MCF 10A (cell line): ENCODE measurements around the gene HTT. TPM values are rescaled to one million over a fixed set of nuclear protein-coding genes. Genes with fewer than 3 reads are reported as not detected.

Source experiments
- BruUV-seq: library from RNA; stranded (reverse); fragments of 400-500 nt; replicated peaks from 2 replicates; lab custom pipeline; 2021; lab: Mats Ljungman, UMichigan
- CTCF ChIA-PET: fragments of 300-600 bp; sonication (Branson Sonifier 250); formaldehyde crosslinking; extraction: SDS; loops from one replicate; lab custom pipeline; 2021; ENCODE audit warnings: antibody characterized with exemption, inconsistent platforms; lab: Yijun Ruan, JAX
- POLR2A ChIA-PET: fragments of 300-600, 350-650 bp; sonication (Branson Sonifier 250); formaldehyde crosslinking; extraction: SDS; loops from one replicate; lab custom pipeline; 2020; ENCODE audit warnings: antibody characterized with exemption, inconsistent platforms; lab: Yijun Ruan, JAX
- DNase-seq: peaks from one replicate; pipeline ENCODE4 v3.0.0-alpha.2; 2018; ENCODE audit not compliant: unreplicated experiment
- H3K27ac Mint-ChIP-seq: one replicate; pipeline ENCODE4 v1.8.0; 2022; ENCODE audit warnings: mild to moderate bottlenecking, low read depth, mixed read lengths; ENCODE audit not compliant: unreplicated experiment
- H3K27me3 Mint-ChIP-seq: one replicate; pipeline ENCODE4 v1.8.0; 2022; ENCODE audit warnings: mixed read lengths; ENCODE audit not compliant: insufficient read depth, unreplicated experiment
- H3K36me3 Mint-ChIP-seq: one replicate; pipeline ENCODE4 v1.8.0; 2022; ENCODE audit warnings: mild to moderate bottlenecking, moderate library complexity, mixed read lengths; ENCODE audit not compliant: insufficient read depth, unreplicated experiment
- H3K4me1 Mint-ChIP-seq: one replicate; pipeline ENCODE4 v1.8.0; 2022; ENCODE audit warnings: mixed read lengths; ENCODE audit not compliant: insufficient read depth, unreplicated experiment
- H3K4me3 Mint-ChIP-seq: one replicate; pipeline ENCODE4 v1.8.0; 2022; ENCODE audit warnings: mild to moderate bottlenecking, moderate library complexity, mixed read lengths; ENCODE audit not compliant: unreplicated experiment
- H3K9me3 Mint-ChIP-seq: one replicate; pipeline ENCODE4 v1.8.0; 2022; ENCODE audit warnings: mixed read lengths; ENCODE audit not compliant: unreplicated experiment
- CTCF ChIP-seq: fragments of 200-600 bp; IDR thresholded peaks from one replicate; pipeline ENCODE4 v1.8.0; 2022; ENCODE audit warnings: antibody characterized with exemption, mild to moderate bottlenecking; ENCODE audit not compliant: unreplicated experiment
- intact Hi-C: fragments of 100-400 bp; cut with micrococcal nuclease; formaldehyde crosslinking; loops from 2 replicates; pipeline ENCODE4 v1.14.1; 2022
- total RNA-seq: library from RNA; stranded (reverse); gene quantifications from 2 replicates; pipeline ENCODE4 v1.2.3, GENCODE V29; 2022

Gene HTT
- total RNA-seq, 1 experiment from 2014 or later, result 47.4 TPM

- DNase-seq, result no peak
- CTCF ChIA-PET, result interaction anchor here (0.5 kb wide), 1 partner anchor 172 kb away, joined by 3 read pairs; no protein-coding TSS in a partner anchor
- POLR2A ChIA-PET, result interaction anchor here (0.7 kb wide), 1 partner anchor 10 kb away, joined by 4 read pairs; no protein-coding TSS in a partner anchor
- TF ChIP-seq CTCF, result no peak
- intact Hi-C loops, result no loop called here
- H3K27ac Mint-ChIP-seq, result no peak overlapping the region
- no TSS peak for BruUV-seq
- no peaks in the 10 kb centered on the region for H3K9me3 Mint-ChIP-seq
- H3K36me3 Mint-ChIP-seq, result peaks cover 72% of the 10 kb centered on the region
- no peaks in the 10 kb centered on the region for H3K27me3 Mint-ChIP-seq
- H3K4me1 Mint-ChIP-seq, result no peaks in the 10 kb centered on the region
- H3K4me3 Mint-ChIP-seq, result no peak overlapping the region
These were observed 144.6 kb downstream of the HTT start for GRCh38 chr4:3218824-3219760.

- no peak for TF ChIP-seq CTCF
- intact Hi-C loops, result no loop called here
- H3K9me3 Mint-ChIP-seq, result no peaks in the 10 kb centered on the region
- POLR2A ChIA-PET, result no interaction called here
- H3K4me3 Mint-ChIP-seq, result no peak overlapping the region
- H3K4me1 Mint-ChIP-seq, result no peaks in the 10 kb centered on the region
- CTCF ChIA-PET, result interaction anchor here (0.5 kb wide), 1 partner anchor 173 kb away, joined by 3 read pairs; no protein-coding TSS in a partner anchor
- no TSS peak for BruUV-seq
- DNase-seq, result no peak
- peaks cover 72% of the 10 kb centered on the region for H3K36me3 Mint-ChIP-seq
- no peak overlapping the region for H3K27ac Mint-ChIP-seq
- no peaks in the 10 kb centered on the region for H3K27me3 Mint-ChIP-seq
These were observed 145.4 kb downstream of the HTT start for GRCh38 chr4:3219761-3220475.

- DNase-seq, result no peak
- intact Hi-C loops, result no loop called here
- H3K36me3 Mint-ChIP-seq, result peaks cover 66% of the 10 kb centered on the region
- no peaks in the 10 kb centered on the region for H3K4me1 Mint-ChIP-seq
- no TSS peak for BruUV-seq
- ChIA-PET CTCF (no interaction called here), POLR2A (no interaction called here)
- no peak overlapping the region for H3K27ac Mint-ChIP-seq
- no peaks in the 10 kb centered on the region for H3K27me3 Mint-ChIP-seq
- TF ChIP-seq CTCF, result no peak
- no peaks in the 10 kb centered on the region for H3K9me3 Mint-ChIP-seq
- H3K4me3 Mint-ChIP-seq, result no peak overlapping the region
These were observed 146.1 kb downstream of the HTT start for GRCh38 chr4:3220476-3221183.

GRCh38 chr4:3221184-3221494, 146.7 kb downstream of the HTT start:
- ChIA-PET POLR2A (no interaction called here), CTCF (no interaction called here)
- BruUV-seq, result no TSS peak
- DNase-seq, result no peak
- Mint-ChIP-seq H3K4me3 (no peak overlapping the region), H3K27me3 (no peaks in the 10 kb centered on the region), H3K36me3 (peaks cover 61% of the 10 kb centered on the region), H3K4me1 (no peaks in the 10 kb centered on the region), H3K27ac (no peak overlapping the region), H3K9me3 (no peaks in the 10 kb centered on the region)
- TF ChIP-seq CTCF, result no peak
- intact Hi-C loops, result no loop called here
